ENCODE data around the gene FBXO28.

The FBXO28 gene

GRCh38 chr1:224095339-224095738, 18.6 kb upstream of the FBXO28 start:
- H3K4me3 ChIP-seq (ENCODE audit: low read depth, low read length) = no peak overlapping the region
- TF ChIP-seq CTCF (IDR thresholded peaks at IDR 0.05; ENCODE audit: low read depth, low read length, missing control alignments) = no peak
- DNase-seq (ENCODE audit: low read depth) = no peak

GRCh38 chr1:224095867-224096266, 18.0 kb upstream of the FBXO28 start:
- DNase-seq (ENCODE audit: low read depth) = no peak
- TF ChIP-seq CTCF (IDR thresholded peaks at IDR 0.05; ENCODE audit: low read depth, low read length, missing control alignments) = no peak
- no peak overlapping the region for H3K4me3 ChIP-seq (ENCODE audit: low read depth, low read length)

- DNase-seq (ENCODE audit: low read depth) = no peak
- H3K4me3 ChIP-seq (ENCODE audit: low read depth, low read length) = no peak overlapping the region
- TF ChIP-seq CTCF (IDR thresholded peaks at IDR 0.05; ENCODE audit: low read depth, low read length, missing control alignments) = no peak
These were observed 17.1 kb upstream of the FBXO28 start for GRCh38 chr1:224096773-224097172.

GRCh38 chr1:224098007-224098406, 15.9 kb upstream of the FBXO28 start:
- DNase-seq (ENCODE audit: low read depth) = no peak

GRCh38 chr1:224106568-224107281, 7.2 kb upstream of the FBXO28 start:
- H3K4me3 ChIP-seq (ENCODE audit: low read depth, low read length) = no peak overlapping the region
- no peak for DNase-seq (ENCODE audit: low read depth)
- TF ChIP-seq CTCF (IDR thresholded peaks at IDR 0.05; ENCODE audit: low read depth, low read length, missing control alignments) = peak; percentile 61

More at GRCh38 chr1:224098007-224098406, 15.9 kb upstream of the FBXO28 start:
- no peak for TF ChIP-seq CTCF (IDR thresholded peaks at IDR 0.05; ENCODE audit: low read depth, low read length, missing control alignments)
- H3K4me3 ChIP-seq (ENCODE audit: low read depth, low read length) = no peak overlapping the region

GRCh38 chr1:224107282-224107625, 6.7 kb upstream of the FBXO28 start:
- no peak for DNase-seq (ENCODE audit: low read depth)
- H3K4me3 ChIP-seq (ENCODE audit: low read depth, low read length) = no peak overlapping the region
- no peak for TF ChIP-seq CTCF (IDR thresholded peaks at IDR 0.05; ENCODE audit: low read depth, low read length, missing control alignments)

GRCh38 chr1:224108991-224109390, 4.9 kb upstream of the FBXO28 start:
- H3K4me3 ChIP-seq (ENCODE audit: low read depth, low read length) = no peak overlapping the region
- TF ChIP-seq CTCF (IDR thresholded peaks at IDR 0.05; ENCODE audit: low read depth, low read length, missing control alignments) = no peak
- DNase-seq (ENCODE audit: low read depth) = no peak

Data from GM12864 (cell line).